HepG2 (cell line): ENCODE results near the gene HMMR. TPM values are rescaled to one million over a fixed set of nuclear protein-coding genes. Genes with fewer than 3 reads are reported as not detected.

ENCODE experiments used
- CEBPB ChIP-seq: IDR thresholded peaks from 2 replicates; pipeline ENCODE4 v1.6.1; 2011; ENCODE audit warnings: low read depth, low read length, improper control_type of control experiment, borderline replicate concordance
- ELF1 ChIP-seq: sonication (generic); formaldehyde crosslinking; IDR thresholded peaks from 2 replicates; pipeline ENCODE4 v1.4.0; 2020; ENCODE audit warnings: missing genetic modification reagents
- FOXM1 ChIP-seq: sonication (generic); formaldehyde crosslinking; IDR thresholded peaks from 2 replicates; pipeline ENCODE4 v1.5.0; 2020; ENCODE audit warnings: missing genetic modification reagents
- HOXA5 ChIP-seq: sonication (generic); formaldehyde crosslinking; IDR thresholded peaks from 2 replicates; pipeline ENCODE4 v1.4.0; 2020; ENCODE audit warnings: missing genetic modification reagents
- MEF2D ChIP-seq: sonication (generic); formaldehyde crosslinking; IDR thresholded peaks from 2 replicates; pipeline ENCODE4 v1.5.1; 2020; ENCODE audit warnings: mild to moderate bottlenecking, missing genetic modification reagents
- SMAD3 ChIP-seq: sonication (generic); formaldehyde crosslinking; IDR thresholded peaks from 2 replicates; pipeline ENCODE4 v1.4.0; 2020; ENCODE audit warnings: missing genetic modification reagents
- YEATS2 ChIP-seq: sonication (generic); formaldehyde crosslinking; IDR thresholded peaks from 2 replicates; pipeline ENCODE4 v1.4.0; 2020; ENCODE audit warnings: missing genetic modification reagents, borderline replicate concordance
- ZNF44 ChIP-seq: sonication (generic); formaldehyde crosslinking; IDR thresholded peaks from 2 replicates; pipeline ENCODE4 v1.5.1; 2020; ENCODE audit warnings: mild to moderate bottlenecking, missing genetic modification reagents
- ZNF577 ChIP-seq: sonication (generic); formaldehyde crosslinking; IDR thresholded peaks from 2 replicates; pipeline ENCODE4 v1.4.0; 2020; ENCODE audit warnings: mild to moderate bottlenecking, low read depth, missing genetic modification reagents, borderline replicate concordance
- ZNF709 ChIP-seq: sonication (generic); formaldehyde crosslinking; IDR thresholded peaks from 2 replicates; pipeline ENCODE4 v1.5.0; 2020; ENCODE audit warnings: mild to moderate bottlenecking, missing genetic modification reagents
- ZNF83 ChIP-seq: sonication (generic); formaldehyde crosslinking; IDR thresholded peaks from 2 replicates; pipeline ENCODE4 v1.4.0; 2020; ENCODE audit warnings: missing genetic modification reagents, mild to moderate bottlenecking, borderline replicate concordance
- polyA plus RNA-seq, 8 experiments: library from polyadenylated mRNA; depleted of rRNA in 3 of 8; stranded (reverse) in 7 of 8; unstranded in 1 of 8; fragments of >200 nt; fragmentation: Illumina TruSeq in 4 of 8; extraction: Trizol in 4 of 8; gene quantifications; 2 replicates each; pipeline versions ENCODE4 v1.2.1 to v1.2.3, GENCODE V29; 2011 to 2016; ENCODE audit warnings: low read depth in 4 of 8, missing spikeins in 1 of 8, mixed read lengths in 1 of 8; ENCODE audit not compliant: insufficient read depth in 1 of 8
- total RNA-seq, 5 experiments: library from RNA; depleted of rRNA; stranded (reverse); fragments of >200 nt; fragmentation: Illumina TruSeq; extraction: Trizol; gene quantifications; 2 replicates each; pipeline ENCODE4 v1.2.3, GENCODE V29; 2016; ENCODE audit warnings: low read depth in 1 of 5
- TF ChIP-seq, protein P1 (sequence below), 2 experiments: fragments of 450-650 bp in 1 of 2; sonication (generic) in 1 of 2; formaldehyde crosslinking; IDR thresholded peaks; 2 replicates each; pipeline versions ENCODE4 v1.5.0 to v1.8.0; 2020 to 2022; ENCODE audit warnings: mild to moderate bottlenecking in 1 of 2, missing genetic modification reagents in 1 of 2
- TF ChIP-seq, protein P2 (sequence below): sonication (generic); formaldehyde crosslinking; IDR thresholded peaks from 2 replicates; pipeline ENCODE4 v1.4.0; 2020; ENCODE audit warnings: missing genetic modification reagents
- TF ChIP-seq, protein P3 (sequence below): sonication (generic); formaldehyde crosslinking; IDR thresholded peaks from 2 replicates; pipeline ENCODE4 v1.5.0; 2020; ENCODE audit warnings: mild to moderate bottlenecking, missing genetic modification reagents
- TF ChIP-seq, protein P4 (sequence below): sonication (generic); formaldehyde crosslinking; conservative IDR thresholded peaks from 2 replicates; pipeline ENCODE4 v1.8.0; 2022; ENCODE audit warnings: mild to moderate bottlenecking, moderate library complexity, missing genetic modification reagents
- TF ChIP-seq, protein P5 (sequence below): sonication (generic); formaldehyde crosslinking; IDR thresholded peaks from 2 replicates; pipeline ENCODE4 v1.5.0; 2020; ENCODE audit warnings: missing genetic modification reagents

Gene HMMR
- total and polyA plus RNA-seq, 2 of the 13 experiments (the other 11 are each of a cell fraction or from before 2014, with no cell fraction given): 8.5 to 48.3 TPM

DNA sequence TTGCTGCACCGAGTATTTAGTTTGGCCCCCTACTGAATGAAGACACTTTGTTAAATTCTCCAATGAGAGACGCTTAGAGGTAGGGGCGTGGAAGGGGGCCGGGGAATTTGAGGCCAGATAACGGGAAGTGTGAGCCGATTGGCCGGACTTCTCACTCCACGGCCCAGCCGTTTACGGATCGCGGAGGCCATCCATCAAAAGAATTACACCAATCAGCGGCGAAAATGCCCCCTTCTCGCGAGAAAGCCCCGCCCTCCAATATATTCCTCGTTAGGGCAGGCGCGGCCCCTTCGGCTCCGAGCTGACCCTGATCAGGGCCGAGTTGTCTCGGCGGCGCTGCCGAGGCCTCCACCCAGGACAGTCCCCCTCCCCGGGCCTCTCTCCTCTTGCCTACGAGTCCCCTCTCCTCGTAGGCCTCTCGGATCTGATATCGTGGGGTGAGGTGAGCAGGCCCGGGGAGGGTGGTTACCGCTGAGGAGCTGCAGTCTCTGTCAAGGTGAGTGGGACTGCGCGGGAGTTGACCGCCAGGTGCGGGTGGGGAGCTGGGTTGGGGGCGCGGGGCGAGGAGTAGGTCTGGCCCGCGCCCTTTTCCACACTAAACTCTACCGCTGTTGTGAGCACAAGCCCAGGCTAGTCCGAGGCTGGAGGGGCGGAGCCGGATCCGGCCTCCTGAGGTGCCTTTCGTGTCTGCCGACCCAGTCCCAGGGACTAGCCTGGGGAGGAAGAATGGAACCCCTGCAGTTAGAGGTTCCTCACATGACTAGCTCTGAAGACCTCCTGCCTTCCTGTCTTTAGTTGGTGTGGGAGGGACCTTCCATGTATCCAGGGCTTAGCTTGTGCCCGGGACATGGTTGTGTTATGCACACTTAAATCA is 22.9 kb upstream of the HMMR start, which contains the start of gene CCNG1 (continued):
- TF ChIP-seq ZNF577 (CRISPR knock-in tag) (no peak), CEBPB (0 out of 2 replicates have a peak, but pooled peaks have one; percentile 7), ZNF709 (CRISPR knock-in tag) (peak; percentile 85; the same call in 1 of the 2 replicates), HOXA5 (peak; percentile 73; the same call in 1 of the 2 replicates), SMAD3 (CRISPR knock-in tag) (no peak), ZNF44 (CRISPR knock-in tag) (peak; percentile 63; the same call in 1 of the 2 replicates), YEATS2 (peak; percentile 75), MEF2D (CRISPR knock-in tag) (no peak), ZNF83 (no peak), FOXM1 (CRISPR knock-in tag) (no peak), ELF1 (CRISPR knock-in tag) (peak; percentile 74)
- TF ChIP-seq, protein P1, sequence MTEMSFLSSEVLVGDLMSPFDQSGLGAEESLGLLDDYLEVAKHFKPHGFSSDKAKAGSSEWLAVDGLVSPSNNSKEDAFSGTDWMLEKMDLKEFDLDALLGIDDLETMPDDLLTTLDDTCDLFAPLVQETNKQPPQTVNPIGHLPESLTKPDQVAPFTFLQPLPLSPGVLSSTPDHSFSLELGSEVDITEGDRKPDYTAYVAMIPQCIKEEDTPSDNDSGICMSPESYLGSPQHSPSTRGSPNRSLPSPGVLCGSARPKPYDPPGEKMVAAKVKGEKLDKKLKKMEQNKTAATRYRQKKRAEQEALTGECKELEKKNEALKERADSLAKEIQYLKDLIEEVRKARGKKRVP (CRISPR knock-in tag; IDR thresholded peaks at IDR 0.05): no peak
- TF ChIP-seq, protein P2, sequence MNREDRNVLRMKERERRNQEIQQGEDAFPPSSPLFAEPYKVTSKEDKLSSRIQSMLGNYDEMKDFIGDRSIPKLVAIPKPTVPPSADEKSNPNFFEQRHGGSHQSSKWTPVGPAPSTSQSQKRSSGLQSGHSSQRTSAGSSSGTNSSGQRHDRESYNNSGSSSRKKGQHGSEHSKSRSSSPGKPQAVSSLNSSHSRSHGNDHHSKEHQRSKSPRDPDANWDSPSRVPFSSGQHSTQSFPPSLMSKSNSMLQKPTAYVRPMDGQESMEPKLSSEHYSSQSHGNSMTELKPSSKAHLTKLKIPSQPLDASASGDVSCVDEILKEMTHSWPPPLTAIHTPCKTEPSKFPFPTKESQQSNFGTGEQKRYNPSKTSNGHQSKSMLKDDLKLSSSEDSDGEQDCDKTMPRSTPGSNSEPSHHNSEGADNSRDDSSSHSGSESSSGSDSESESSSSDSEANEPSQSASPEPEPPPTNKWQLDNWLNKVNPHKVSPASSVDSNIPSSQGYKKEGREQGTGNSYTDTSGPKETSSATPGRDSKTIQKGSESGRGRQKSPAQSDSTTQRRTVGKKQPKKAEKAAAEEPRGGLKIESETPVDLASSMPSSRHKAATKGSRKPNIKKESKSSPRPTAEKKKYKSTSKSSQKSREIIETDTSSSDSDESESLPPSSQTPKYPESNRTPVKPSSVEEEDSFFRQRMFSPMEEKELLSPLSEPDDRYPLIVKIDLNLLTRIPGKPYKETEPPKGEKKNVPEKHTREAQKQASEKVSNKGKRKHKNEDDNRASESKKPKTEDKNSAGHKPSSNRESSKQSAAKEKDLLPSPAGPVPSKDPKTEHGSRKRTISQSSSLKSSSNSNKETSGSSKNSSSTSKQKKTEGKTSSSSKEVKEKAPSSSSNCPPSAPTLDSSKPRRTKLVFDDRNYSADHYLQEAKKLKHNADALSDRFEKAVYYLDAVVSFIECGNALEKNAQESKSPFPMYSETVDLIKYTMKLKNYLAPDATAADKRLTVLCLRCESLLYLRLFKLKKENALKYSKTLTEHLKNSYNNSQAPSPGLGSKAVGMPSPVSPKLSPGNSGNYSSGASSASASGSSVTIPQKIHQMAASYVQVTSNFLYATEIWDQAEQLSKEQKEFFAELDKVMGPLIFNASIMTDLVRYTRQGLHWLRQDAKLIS (CRISPR knock-in tag): peak; percentile 86; the same call in 1 of the 2 replicates
- TF ChIP-seq, protein P3, sequence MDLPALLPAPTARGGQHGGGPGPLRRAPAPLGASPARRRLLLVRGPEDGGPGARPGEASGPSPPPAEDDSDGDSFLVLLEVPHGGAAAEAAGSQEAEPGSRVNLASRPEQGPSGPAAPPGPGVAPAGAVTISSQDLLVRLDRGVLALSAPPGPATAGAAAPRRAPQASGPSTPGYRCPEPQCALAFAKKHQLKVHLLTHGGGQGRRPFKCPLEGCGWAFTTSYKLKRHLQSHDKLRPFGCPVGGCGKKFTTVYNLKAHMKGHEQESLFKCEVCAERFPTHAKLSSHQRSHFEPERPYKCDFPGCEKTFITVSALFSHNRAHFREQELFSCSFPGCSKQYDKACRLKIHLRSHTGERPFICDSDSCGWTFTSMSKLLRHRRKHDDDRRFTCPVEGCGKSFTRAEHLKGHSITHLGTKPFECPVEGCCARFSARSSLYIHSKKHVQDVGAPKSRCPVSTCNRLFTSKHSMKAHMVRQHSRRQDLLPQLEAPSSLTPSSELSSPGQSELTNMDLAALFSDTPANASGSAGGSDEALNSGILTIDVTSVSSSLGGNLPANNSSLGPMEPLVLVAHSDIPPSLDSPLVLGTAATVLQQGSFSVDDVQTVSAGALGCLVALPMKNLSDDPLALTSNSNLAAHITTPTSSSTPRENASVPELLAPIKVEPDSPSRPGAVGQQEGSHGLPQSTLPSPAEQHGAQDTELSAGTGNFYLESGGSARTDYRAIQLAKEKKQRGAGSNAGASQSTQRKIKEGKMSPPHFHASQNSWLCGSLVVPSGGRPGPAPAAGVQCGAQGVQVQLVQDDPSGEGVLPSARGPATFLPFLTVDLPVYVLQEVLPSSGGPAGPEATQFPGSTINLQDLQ (CRISPR knock-in tag): 0 out of 2 replicates have a peak, but pooled peaks have one; percentile 24
- TF ChIP-seq, protein P4, sequence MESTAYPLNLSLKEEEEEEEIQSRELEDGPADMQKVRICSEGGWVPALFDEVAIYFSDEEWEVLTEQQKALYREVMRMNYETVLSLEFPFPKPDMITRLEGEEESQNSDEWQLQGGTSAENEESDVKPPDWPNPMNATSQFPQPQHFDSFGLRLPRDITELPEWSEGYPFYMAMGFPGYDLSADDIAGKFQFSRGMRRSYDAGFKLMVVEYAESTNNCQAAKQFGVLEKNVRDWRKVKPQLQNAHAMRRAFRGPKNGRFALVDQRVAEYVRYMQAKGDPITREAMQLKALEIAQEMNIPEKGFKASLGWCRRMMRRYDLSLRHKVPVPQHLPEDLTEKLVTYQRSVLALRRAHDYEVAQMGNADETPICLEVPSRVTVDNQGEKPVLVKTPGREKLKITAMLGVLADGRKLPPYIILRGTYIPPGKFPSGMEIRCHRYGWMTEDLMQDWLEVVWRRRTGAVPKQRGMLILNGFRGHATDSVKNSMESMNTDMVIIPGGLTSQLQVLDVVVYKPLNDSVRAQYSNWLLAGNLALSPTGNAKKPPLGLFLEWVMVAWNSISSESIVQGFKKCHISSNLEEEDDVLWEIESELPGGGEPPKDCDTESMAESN: 0 out of 2 replicates have a peak, but pooled peaks have one; percentile 36
- TF ChIP-seq, protein P5, sequence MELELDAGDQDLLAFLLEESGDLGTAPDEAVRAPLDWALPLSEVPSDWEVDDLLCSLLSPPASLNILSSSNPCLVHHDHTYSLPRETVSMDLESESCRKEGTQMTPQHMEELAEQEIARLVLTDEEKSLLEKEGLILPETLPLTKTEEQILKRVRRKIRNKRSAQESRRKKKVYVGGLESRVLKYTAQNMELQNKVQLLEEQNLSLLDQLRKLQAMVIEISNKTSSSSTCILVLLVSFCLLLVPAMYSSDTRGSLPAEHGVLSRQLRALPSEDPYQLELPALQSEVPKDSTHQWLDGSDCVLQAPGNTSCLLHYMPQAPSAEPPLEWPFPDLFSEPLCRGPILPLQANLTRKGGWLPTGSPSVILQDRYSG: peak; percentile 10; the same call in 1 of the 2 replicates
